Transverse colon (tissue), 3 donors: ENCODE results near the gene VSNL1.

ENCODE experiments used
- EP300 ChIP-seq: sonication (generic); formaldehyde crosslinking; IDR thresholded peaks from one replicate; pipeline ENCODE4 v1.6.1; 2017; ENCODE audit warnings: antibody characterized with exemption, low read depth
- TF ChIP-seq, protein P1 (sequence below), 5 experiments: fragments of 200-600 bp in 3 of 5; fragments of 450-650 bp in 2 of 5; sonication (generic) in 3 of 5; IDR thresholded peaks; 1 replicate in 2 of 5; 2 replicates in 3 of 5; pipeline ENCODE4 v1.5.1; 2016 to 2017; ENCODE audit warnings: antibody characterized with exemption in 5 of 5, inconsistent platforms in 3 of 5, mild to moderate bottlenecking in 2 of 5, moderate library complexity in 1 of 5

DNA sequence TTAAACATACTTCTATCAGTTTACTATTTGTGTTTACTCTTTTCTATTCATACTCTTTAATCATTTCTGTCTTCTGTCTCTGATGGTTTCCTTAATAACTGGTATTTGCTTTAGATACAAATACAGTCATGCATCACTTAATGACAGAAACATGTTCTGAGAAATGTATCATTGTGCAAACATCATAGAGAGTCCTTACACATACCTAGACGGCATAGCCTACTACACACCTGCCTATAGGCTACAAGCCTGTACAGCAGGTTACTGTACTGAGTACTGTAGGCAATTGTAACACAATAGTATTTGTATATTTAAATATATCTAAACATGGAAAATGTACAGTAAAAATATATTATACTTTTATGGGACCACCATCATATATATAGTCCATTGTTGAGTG lies 36.3 kb downstream of the VSNL1 start:
- TF ChIP-seq, protein P1, sequence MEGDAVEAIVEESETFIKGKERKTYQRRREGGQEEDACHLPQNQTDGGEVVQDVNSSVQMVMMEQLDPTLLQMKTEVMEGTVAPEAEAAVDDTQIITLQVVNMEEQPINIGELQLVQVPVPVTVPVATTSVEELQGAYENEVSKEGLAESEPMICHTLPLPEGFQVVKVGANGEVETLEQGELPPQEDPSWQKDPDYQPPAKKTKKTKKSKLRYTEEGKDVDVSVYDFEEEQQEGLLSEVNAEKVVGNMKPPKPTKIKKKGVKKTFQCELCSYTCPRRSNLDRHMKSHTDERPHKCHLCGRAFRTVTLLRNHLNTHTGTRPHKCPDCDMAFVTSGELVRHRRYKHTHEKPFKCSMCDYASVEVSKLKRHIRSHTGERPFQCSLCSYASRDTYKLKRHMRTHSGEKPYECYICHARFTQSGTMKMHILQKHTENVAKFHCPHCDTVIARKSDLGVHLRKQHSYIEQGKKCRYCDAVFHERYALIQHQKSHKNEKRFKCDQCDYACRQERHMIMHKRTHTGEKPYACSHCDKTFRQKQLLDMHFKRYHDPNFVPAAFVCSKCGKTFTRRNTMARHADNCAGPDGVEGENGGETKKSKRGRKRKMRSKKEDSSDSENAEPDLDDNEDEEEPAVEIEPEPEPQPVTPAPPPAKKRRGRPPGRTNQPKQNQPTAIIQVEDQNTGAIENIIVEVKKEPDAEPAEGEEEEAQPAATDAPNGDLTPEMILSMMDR (IDR thresholded peaks at IDR 0.05): no peak
- TF ChIP-seq EP300: no peak
